HG03064 (cell line): ENCODE measurements around the gene AGBL3.
"Not testable (repeated sequence)": the region's sequence is repeated elsewhere in the genome, so short reads cannot be mapped to it uniquely, and the experiment has no call there.

Experiments used
- ATAC-seq: cut with Tn5 transposase; IDR thresholded peaks from one replicate; pipeline ENCODE4 v1.9.1; 2021; ENCODE audit warnings: low read depth; ENCODE audit not compliant: unreplicated experiment

Gene AGBL3

GRCh38 chr7:135164357-135165061 is 178.2 kb downstream of the AGBL3 start:
- no peak for ATAC-seq

DNA sequence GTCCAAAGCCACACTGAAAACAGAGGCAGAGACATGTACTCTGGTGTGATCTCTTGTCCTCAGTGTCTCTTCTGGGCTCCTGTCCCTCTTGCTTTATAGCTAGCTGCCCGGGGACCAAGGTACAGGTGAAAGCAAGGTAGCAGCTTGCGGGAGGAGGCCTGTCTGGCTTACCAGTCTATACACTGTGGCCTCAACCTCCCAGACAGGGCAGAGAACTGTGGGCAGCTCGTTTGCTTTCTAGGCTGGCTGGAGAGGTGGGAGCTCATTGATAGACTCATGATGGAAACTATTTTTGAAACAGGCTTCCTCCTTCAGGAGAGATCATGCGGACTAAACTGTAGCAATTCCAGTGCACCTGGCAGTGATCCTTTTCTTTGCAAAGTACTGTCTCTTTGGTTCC is 179.6 kb downstream of the AGBL3 start:
- no peak for ATAC-seq

- no peak for ATAC-seq
Measured at GRCh38 chr7:135166338-135166990, 180.2 kb downstream of the AGBL3 start.

- no peak for ATAC-seq
Measured at GRCh38 chr7:135167365-135167917, 181.1 kb downstream of the AGBL3 start.

DNA sequence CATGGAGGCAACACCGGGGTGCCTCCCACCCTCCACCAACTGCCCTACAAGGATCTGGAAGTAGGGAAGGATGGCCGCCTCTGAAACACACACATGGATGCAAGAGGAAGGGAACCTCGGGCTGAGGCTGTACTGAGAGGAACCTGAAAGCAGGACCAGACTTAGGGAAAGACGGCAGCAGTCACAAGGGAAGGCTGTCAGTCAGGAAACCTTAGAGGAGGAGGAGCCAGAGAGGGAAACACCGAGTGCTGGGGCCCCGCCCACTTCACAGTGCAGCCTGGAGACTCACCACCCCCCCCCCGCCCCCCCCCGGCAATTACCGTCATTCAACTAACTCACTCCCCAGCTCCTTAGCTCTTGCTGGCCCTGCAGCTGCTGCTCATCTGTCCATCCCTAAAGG is 181.7 kb downstream of the AGBL3 start:
- ATAC-seq = no peak

DNA sequence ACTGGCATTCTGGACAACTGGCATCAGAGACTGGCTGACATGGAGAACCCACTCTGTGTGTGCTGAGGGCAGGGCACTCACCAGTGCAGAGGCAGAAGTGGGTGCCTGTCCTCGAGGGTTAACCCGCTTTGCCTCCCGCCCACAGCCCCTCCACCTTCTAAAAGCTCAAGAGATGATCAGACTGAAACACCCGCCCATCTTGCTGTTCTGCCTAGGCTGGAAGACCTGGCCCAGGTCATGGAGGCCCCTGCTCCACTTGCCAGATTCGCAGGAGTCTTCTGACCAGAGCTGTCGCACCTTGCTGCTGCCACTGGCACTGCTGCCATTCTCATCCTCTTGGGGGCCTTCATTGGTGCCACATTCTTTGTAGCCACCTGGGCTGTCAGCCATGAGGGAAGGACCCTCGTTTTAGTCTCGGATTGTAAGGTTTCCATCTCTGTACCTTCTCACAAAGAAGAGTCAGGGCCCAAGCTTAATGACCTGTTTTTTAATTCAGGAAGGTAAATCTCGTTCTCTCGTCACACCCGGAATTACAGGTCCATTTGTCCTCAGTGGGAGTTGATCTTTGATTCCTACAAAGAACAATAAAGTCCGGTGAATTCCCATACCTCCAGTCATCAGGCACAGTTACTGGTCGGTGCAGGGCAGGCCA is 182.3 kb downstream of the AGBL3 start:
- ATAC-seq = no peak

- ATAC-seq = no peak
Measured at GRCh38 chr7:135169141-135169963, 183.0 kb downstream of the AGBL3 start.

DNA sequence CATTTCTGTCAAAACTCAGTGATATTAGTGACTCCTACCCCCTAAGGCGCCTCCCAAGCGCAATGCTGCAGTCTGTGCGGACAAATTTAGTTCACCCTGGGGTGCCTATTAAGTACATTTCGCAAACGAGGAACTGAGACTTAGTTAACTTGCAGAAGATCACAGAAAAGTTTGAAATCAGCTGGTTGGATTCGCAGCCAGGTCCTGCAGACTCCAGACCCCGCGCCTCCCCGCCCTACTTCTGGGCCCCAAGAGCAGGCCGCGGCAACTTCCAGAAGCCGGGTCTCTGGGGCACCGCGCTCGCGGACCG is 183.6 kb downstream of the AGBL3 start:
- peak; percentile 6 for ATAC-seq

DNA sequence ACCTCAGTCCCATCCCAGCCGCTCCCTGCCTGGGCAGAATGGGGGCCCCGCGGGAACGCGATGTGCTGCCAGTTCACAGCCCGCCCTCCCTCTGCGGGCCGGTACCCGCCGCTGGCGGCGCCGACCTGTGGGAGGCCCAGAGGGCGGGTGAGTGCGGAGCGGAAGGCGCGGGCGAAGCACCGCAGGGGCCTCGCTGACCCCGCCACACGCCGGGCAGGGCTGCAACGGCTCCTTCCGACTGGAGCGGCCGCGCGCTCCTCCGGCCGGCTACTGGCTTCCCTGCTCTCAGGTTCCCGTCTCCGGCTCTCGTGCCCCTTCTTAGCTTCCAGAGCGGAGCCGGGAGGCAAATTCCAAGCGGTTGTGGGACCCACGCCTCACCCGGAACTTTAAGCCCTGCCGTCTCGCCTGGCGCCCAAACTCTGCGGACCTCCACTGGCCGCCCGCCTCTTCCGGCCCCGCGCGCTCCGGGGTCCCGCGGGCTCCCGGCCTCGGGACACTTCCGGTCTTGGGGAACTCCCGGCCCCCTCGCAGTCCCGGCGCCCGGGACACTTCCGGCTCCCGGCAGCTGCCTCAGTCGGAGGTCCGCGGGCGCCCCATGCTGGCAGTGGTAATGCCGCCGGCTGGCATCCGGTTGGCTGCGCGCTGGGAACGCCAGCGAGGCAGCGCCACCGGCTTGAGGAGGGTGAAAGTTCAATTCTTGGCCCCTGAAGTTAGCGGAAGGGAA is 184.1 kb downstream of the AGBL3 start, which contains the start of gene CYREN:
CYREN (minus strand) TSS at position 434 of the 724 bp plus-strand sequence. CDS start 1,785 bp downstream, outside the sequence.
- ATAC-seq = peak; percentile 71

- ATAC-seq = peak; percentile 34
Measured at GRCh38 chr7:135170998-135171481, 184.7 kb downstream of the AGBL3 start.

DNA sequence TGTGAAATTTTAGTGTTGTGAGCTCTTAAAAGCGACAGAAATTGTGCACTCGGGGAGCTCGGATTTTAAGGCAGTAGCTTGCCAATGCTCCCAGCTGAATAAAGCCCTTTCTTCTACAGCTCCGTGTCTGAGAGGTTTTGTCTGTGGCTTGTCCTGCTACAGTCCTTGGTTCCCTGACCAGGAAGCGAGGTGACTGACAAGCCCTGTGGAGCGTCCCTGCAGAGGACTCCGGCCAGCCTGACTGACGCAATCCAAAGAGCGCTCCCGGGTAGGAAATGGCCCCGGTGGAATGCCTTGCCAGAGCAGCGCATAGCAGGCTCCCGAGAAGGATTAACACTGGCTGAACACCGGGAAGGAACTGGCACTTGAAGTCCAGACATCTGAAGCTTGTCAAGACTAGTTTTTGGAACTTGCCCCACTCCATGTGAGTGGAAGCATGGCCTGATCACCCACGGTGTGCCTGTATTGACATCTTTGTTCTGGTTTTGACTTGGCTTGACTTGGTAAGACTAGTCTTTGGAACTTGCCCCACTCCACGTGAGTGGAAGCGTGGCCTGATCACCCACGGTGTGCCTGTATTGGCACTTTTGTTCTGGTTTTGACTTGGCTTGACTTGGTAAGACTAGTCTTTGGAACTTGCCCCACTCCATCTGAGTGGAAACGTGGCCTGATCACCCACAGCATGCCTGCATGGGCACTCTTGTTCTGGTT is 185.4 kb downstream of the AGBL3 start:
- not testable (repeated sequence) for ATAC-seq

DNA sequence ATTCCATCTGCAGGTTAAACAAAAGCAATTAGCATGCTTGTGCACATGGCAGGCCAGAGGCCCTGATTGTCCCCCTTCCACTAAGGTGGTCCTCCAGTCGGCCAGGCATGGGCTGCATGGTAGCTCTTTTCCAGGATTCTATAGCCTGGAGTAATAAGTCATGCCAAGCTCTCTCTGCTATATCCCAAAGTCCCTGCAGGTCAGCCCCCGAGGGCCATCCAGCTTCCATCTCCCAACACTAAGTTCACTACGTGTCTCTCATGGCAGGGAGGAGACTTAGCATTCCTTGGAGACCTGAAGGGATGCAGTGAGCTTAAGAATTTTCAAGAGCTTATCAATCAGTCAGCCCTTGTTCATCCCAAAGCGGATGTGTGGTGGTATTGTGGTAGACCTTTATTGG is 187.6 kb downstream of the AGBL3 start:
- not testable (repeated sequence) for ATAC-seq

GRCh38 chr7:135174941-135175340 is 188.6 kb downstream of the AGBL3 start:
- no peak for ATAC-seq

DNA sequence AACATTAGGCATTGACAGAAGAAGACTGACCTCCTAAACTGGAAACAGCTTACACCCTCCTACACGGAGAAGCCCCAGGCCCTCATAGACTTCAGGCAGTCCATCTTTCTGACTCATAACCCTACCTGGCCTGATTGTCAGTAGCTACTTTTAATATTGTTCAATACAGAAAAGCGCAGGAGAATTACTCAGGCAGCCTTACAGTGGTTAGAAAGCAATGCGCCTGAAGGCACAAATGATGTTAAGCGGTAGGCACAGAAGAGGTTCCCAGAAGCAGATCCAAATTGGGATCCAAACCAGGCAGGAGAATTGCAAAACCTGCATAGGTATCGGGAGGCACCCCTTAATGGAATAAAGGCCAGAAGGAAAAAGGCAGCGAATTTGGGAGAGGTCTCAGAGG is 189.6 kb downstream of the AGBL3 start:
- no peak for ATAC-seq

DNA sequence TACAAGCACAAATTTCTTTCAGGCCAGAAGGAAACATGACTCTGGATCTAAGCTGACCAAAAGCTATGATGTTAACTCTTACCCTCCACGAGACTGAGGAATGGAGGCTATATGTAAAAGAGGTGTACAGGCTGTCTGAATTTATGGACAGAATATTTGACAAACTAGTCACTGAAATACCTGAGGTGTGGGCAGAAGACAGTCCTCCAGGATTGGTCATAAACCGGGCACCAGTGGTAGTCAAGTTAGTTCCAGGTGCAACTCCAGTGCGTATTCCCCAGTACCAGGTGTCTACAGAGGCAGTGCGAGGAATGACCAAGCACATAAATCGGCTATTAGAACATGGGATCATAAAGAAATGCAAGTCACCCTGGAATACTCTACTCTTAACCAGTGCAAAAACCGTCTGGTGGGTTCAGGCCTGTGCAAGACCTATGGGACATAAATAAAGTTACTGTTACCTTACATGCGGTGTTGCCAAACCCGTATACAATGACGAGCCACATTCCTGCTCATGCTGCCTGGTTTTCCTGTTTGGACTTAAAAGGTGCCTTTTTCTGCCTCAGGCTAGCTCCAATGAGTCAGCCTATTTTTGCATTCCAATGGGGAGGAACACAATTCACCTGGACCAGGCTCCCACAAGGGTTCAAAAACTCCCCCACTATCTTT is 190.9 kb downstream of the AGBL3 start:
- no peak for ATAC-seq

- ATAC-seq = no peak
Measured at GRCh38 chr7:135178364-135178763, 192.1 kb downstream of the AGBL3 start.

DNA sequence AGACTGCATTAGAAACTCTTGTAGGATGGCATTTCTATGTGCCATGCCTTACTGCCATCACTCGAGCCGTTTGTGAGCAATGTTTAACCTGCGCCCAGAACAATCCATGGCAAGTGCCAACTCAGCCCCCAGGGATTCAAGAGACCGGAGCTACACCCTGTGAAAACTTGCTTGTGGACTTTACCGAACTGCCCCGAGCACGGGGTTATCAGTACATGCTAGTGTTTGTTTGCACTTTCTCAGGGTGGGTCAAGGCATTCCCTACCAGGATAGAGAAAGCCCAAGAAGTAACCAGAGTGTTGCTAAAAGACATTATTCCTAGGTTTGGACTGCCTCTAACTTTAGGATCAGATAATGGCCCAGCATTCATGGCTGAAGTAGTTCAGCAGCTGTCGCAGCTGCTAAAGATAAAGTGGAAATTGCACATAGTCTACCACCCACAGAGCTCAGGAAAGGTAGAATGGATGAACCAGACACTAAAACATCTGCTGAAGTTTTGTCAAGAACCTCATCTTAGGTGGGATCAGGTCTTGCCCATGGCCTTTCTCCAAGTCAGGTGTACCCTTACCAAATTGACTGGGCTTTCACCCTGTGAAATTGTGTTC is 193.1 kb downstream of the AGBL3 start:
- no peak for ATAC-seq

GRCh38 chr7:135180122-135180521 is 193.8 kb downstream of the AGBL3 start:
- no peak for ATAC-seq
